B cell (primary cell): ENCODE data around the gene ETS1. TPM values are rescaled to one million over a fixed set of nuclear protein-coding genes. Genes with fewer than 3 reads are reported as not detected.

Source experiments
- ATAC-seq: fragments of 200-7000 bp; cut with Tn5 transposase; one replicate; pipeline ENCODE4 v1.10.0; 2021; ENCODE audit warnings: low read depth, mild to moderate bottlenecking, moderate number of reproducible peaks, moderate library complexity
- CTCF ChIA-PET: fragments of 350-600 bp; sonication (Branson Sonifier 250); formaldehyde crosslinking; loops from one replicate; lab custom pipeline; 2021; ENCODE audit warnings: antibody characterized with exemption, inconsistent platforms; lab: Charles Lee
- POLR2A ChIA-PET: fragments of 350-600 bp; sonication (Branson Sonifier 250); formaldehyde crosslinking; loops from one replicate; lab custom pipeline; 2021; ENCODE audit warnings: antibody characterized with exemption; lab: Charles Lee
- DNase-seq: peaks from one replicate; pipeline ENCODE4 v3.0.0; 2013
- H2AFZ ChIP-seq: 2 replicates; pipeline ENCODE4 v1.6.1; 2012; ENCODE audit warnings: mild to moderate bottlenecking, low read depth, low read length; ENCODE audit not compliant: insufficient read depth, poor library complexity, severe bottlenecking
- H3K27ac ChIP-seq, 2 donors: 1 replicate in 1 of 2; 2 replicates in 1 of 2; pipeline ENCODE4 v1.5.1; 2012 to 2013; ENCODE audit warnings: low read length in 2 of 2, mild to moderate bottlenecking in 2 of 2, moderate library complexity in 1 of 2
- H3K27me3 ChIP-seq, 4 experiments: fragments of 200-600 bp in 1 of 4; sonication (generic) in 1 of 4; replicated peaks in 1 of 4; 1 replicate in 2 of 4; 2 replicates in 2 of 4; pipeline versions ENCODE4 v1.6.1 to v1.7.0; 2013 to 2016; ENCODE audit warnings: low read length in 3 of 4, mild to moderate bottlenecking in 2 of 4, mixed read lengths in 1 of 4, moderate library complexity in 1 of 4; ENCODE audit not compliant: insufficient read depth in 4 of 4, control insufficient read depth in 3 of 4; ENCODE audit errors: control extremely low read depth in 1 of 4
- H3K36me3 ChIP-seq, 2 experiments: replicated peaks in 1 of 2; 1 replicate in 1 of 2; 2 replicates in 1 of 2; pipeline versions ENCODE4 v1.6.1 to v1.7.1; 2013; ENCODE audit warnings: low read length in 1 of 2; ENCODE audit not compliant: insufficient read depth in 2 of 2, control insufficient read depth in 1 of 2; ENCODE audit errors: control extremely low read depth in 1 of 2, extremely low read depth in 1 of 2
- H3K4me1 ChIP-seq, 2 donors: fragments of 200-600 bp in 1 of 2; sonication (generic) in 1 of 2; 1 replicate in 1 of 2; 2 replicates in 1 of 2; pipeline versions ENCODE4 v1.5.1 to v1.6.1; 2013 to 2017; ENCODE audit warnings: low read length in 2 of 2; ENCODE audit not compliant: control insufficient read depth in 2 of 2, insufficient read depth in 2 of 2
- H3K4me2 ChIP-seq: replicated peaks from 2 replicates; pipeline ENCODE3; 2012; ENCODE audit warnings: mild to moderate bottlenecking, low read depth, low read length; ENCODE audit not compliant: poor library complexity, severe bottlenecking
- H3K4me3 ChIP-seq, 5 experiments: fragments of 200-600 bp in 1 of 5; sonication (generic) in 1 of 5; 1 replicate in 3 of 5; 2 replicates in 2 of 5; pipeline versions ENCODE4 v1.5.1 to v1.7.0; 2011 to 2016; ENCODE audit warnings: low read length in 4 of 5, mild to moderate bottlenecking in 4 of 5, low read depth in 2 of 5, control low read depth in 1 of 5, moderate library complexity in 1 of 5; ENCODE audit not compliant: insufficient read depth in 1 of 5; ENCODE audit errors: control extremely low read depth in 1 of 5, extremely low read depth in 1 of 5
- H3K79me2 ChIP-seq: fragments of 200-600 bp; sonication (generic); one replicate; pipeline ENCODE4 v1.6.0; 2016; ENCODE audit warnings: low read length; ENCODE audit not compliant: control insufficient read depth, insufficient read depth
- H3K9ac ChIP-seq: fragments of 200-600 bp; sonication (generic); 2 replicates; pipeline ENCODE4 v1.6.1; 2017; ENCODE audit warnings: mild to moderate bottlenecking, low read length, moderate library complexity
- H3K9me3 ChIP-seq, 3 donors: one replicate each; pipeline versions ENCODE4 v1.6.1 to v1.7.1; 2013; ENCODE audit warnings: low read length in 2 of 3; ENCODE audit not compliant: control insufficient read depth in 2 of 3, insufficient read depth in 1 of 3; ENCODE audit errors: control extremely low read depth in 1 of 3
- H4K20me1 ChIP-seq: 2 replicates; pipeline ENCODE4 v1.6.0; 2012; ENCODE audit warnings: mild to moderate bottlenecking, low read length; ENCODE audit not compliant: insufficient read depth, control insufficient read depth, poor library complexity, severe bottlenecking
- H3K27ac Mint-ChIP-seq: one replicate; pipeline ENCODE4 v1.8.0; 2021; ENCODE audit warnings: mixed read lengths
- H3K27me3 Mint-ChIP-seq: one replicate; pipeline ENCODE4 v1.8.0; 2021; ENCODE audit warnings: mixed read lengths
- H3K4me1 Mint-ChIP-seq: one replicate; pipeline ENCODE4 v1.8.0; 2021; ENCODE audit warnings: mixed read lengths
- H3K4me3 Mint-ChIP-seq: one replicate; pipeline ENCODE4 v1.8.0; 2021; ENCODE audit warnings: mixed read lengths
- H3K9me3 Mint-ChIP-seq: one replicate; pipeline ENCODE4 v1.8.0; 2022; ENCODE audit warnings: mixed read lengths; ENCODE audit not compliant: insufficient read depth
- EZH2 ChIP-seq: IDR thresholded peaks from 2 replicates; pipeline ENCODE4 v1.6.1; 2012; ENCODE audit warnings: borderline replicate concordance, low read depth, mild to moderate bottlenecking, moderate library complexity, low read length; ENCODE audit not compliant: insufficient read depth, poor library complexity, severe bottlenecking
- WGBS: methylation state at CpG from one replicate; pipeline ENCODE4 v1.1.5; 2013; ENCODE audit warnings: missing lambda C conversion rate; ENCODE audit not compliant: insufficient coverage; 5-methylcytosine and 5-hydroxymethylcytosine counted together
- intact Hi-C: fragments of 100-400 bp; cut with micrococcal nuclease; formaldehyde crosslinking; loops from one replicate; pipeline ENCODE4 v1.10.0; 2022
- polyA plus RNA-seq: library from polyadenylated mRNA; depleted of rRNA; stranded (reverse); fragments of >200 nt; gene quantifications from 2 replicates; pipeline ENCODE4 v1.2.3, GENCODE V29; 2012
- total RNA-seq, 2 donors: library from RNA; stranded (reverse); fragments of 120-200 nt in 1 of 2; gene quantifications; 1 replicate in 1 of 2; 2 replicates in 1 of 2; pipeline versions ENCODE4 v1.2.3 to v1.2.4, GENCODE V29; 2013 to 2022
- TF ChIP-seq, protein P1 (sequence below): fragments of 200-600 bp; IDR thresholded peaks from one replicate; pipeline ENCODE4 v1.8.0; 2022; ENCODE audit warnings: antibody characterized with exemption, mild to moderate bottlenecking

Gene ETS1
- total and polyA plus RNA-seq, 2 donors (not counting 1 experiment from before 2014, with no cell fraction given): 115 to 271 TPM

DNA sequence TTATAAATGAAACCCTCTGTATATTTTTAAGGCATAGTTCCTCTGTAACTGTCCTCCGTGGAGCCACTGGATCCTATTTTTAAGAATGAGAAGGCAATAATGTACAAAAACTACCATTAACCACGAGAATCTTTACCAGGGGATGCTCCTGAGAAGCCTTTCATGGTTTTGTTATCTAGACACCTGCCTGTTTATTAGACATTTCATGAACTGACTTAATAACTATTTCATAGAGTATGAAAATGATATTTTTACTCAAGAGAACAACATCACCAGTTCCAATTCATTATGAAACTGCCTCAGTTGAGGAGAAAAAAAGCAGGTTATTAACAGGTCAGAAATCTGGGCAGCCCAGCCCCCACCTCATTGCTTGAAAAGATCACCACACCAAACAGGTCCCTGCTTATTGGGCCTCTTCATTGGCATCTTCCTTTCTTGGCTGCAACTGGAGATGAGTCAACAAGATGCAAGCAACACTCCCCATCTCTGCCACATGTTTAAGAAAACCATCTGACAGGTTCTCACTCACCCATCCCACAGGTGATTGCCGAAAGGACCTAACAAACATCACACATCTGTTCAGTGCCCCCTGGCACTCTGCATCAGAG, 27.8 kb downstream of the ETS1 start:
- H2AFZ ChIP-seq: peak overlapping the region; percentile 47
- H3K79me2 ChIP-seq: peaks cover 3% of the 10 kb centered on the region
- POLR2A ChIA-PET: no interaction called here
- DNase-seq (no peak), ATAC-seq (no peak)
- CTCF ChIA-PET: interaction anchor here (0.7 kb wide), 1 partner anchor 37 kb away, joined by 3 read pairs; no protein-coding TSS in a partner anchor
- no peak for TF ChIP-seq EZH2
- TF ChIP-seq, protein P1, sequence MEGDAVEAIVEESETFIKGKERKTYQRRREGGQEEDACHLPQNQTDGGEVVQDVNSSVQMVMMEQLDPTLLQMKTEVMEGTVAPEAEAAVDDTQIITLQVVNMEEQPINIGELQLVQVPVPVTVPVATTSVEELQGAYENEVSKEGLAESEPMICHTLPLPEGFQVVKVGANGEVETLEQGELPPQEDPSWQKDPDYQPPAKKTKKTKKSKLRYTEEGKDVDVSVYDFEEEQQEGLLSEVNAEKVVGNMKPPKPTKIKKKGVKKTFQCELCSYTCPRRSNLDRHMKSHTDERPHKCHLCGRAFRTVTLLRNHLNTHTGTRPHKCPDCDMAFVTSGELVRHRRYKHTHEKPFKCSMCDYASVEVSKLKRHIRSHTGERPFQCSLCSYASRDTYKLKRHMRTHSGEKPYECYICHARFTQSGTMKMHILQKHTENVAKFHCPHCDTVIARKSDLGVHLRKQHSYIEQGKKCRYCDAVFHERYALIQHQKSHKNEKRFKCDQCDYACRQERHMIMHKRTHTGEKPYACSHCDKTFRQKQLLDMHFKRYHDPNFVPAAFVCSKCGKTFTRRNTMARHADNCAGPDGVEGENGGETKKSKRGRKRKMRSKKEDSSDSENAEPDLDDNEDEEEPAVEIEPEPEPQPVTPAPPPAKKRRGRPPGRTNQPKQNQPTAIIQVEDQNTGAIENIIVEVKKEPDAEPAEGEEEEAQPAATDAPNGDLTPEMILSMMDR: no peak
- no peak overlapping the region for H3K27ac ChIP-seq
- H3K36me3 ChIP-seq: no peaks in the 10 kb centered on the region
- H3K4me1 Mint-ChIP-seq: peaks cover 53% of the 10 kb centered on the region
- WGBS: no CpG with 5 or more reads among the region's 3 CpGs
- H3K27ac Mint-ChIP-seq: no peak overlapping the region
- no peaks in the 10 kb centered on the region for H4K20me1 ChIP-seq
- no peak overlapping the region for H3K4me3 Mint-ChIP-seq
- H3K9ac ChIP-seq: no peak overlapping the region
- intact Hi-C loops: no loop called here
- H3K9me3 Mint-ChIP-seq: no peaks in the 10 kb centered on the region
- H3K27me3 ChIP-seq: no peaks in the 10 kb centered on the region
- no peak overlapping the region for H3K4me3 ChIP-seq
- peaks cover 37 to 41% of the 10 kb centered on the region in 2 donors for H3K4me1 ChIP-seq
- H3K9me3 ChIP-seq: no peaks in the 10 kb centered on the region
- H3K4me2 ChIP-seq: no peak overlapping the region
- H3K27me3 Mint-ChIP-seq: no peaks in the 10 kb centered on the region

DNA sequence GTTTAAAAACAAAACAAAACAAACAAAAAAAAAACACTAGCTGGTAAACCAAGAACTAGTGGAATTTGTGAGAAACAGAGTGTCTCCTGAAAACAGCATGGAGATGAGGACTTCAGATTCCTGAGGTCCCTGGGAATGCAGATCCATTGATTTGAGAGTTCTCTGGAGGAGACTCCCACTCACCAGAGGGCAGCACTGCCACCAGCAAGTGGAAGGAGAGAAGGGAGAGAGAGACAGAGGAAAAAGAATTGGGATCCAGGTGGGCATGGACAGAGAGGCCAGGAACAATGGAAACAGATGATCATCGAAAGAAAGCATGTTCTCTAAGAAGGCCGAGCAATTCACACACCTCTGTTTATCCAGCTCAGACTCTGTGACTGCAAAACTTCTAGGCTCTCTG, 31.8 kb downstream of the ETS1 start:
- Histone ChIP-seq H3K27ac (no peak overlapping the region), H3K9me3 (no peaks in the 10 kb centered on the region), H4K20me1 (no peaks in the 10 kb centered on the region), H3K36me3 (no peaks in the 10 kb centered on the region), H3K27me3 (no peaks in the 10 kb centered on the region), H3K9ac (no peak overlapping the region), H3K79me2 (peaks cover 11% of the 10 kb centered on the region), H3K4me3 (no peak overlapping the region), H2AFZ (no peak overlapping the region), H3K4me1 (peaks cover 52 to 56% of the 10 kb centered on the region in 2 donors), H3K4me2 (no peak overlapping the region)
- ChIA-PET CTCF (interaction anchor here (0.9 to 4.6 kb wide), 6 partner anchors 9 to 75 kb away, joined by 3 to 81 read pairs (median 12); no protein-coding TSS in a partner anchor), POLR2A (interaction anchor here (2.4 kb wide), 1 partner anchor 56 kb away, joined by 9 read pairs; no protein-coding TSS in a partner anchor)
- Mint-ChIP-seq H3K4me1 (peaks cover 64% of the 10 kb centered on the region), H3K4me3 (no peak overlapping the region), H3K9me3 (no peaks in the 10 kb centered on the region), H3K27ac (no peak overlapping the region), H3K27me3 (no peaks in the 10 kb centered on the region)
- intact Hi-C loops: no loop called here
- ATAC-seq (no peak), DNase-seq (no peak)
- 100% methylated on average over 1 of the region's 2 CpGs for WGBS
- TF ChIP-seq, protein P1: no peak
- no peak for TF ChIP-seq EZH2
